Stimulated activated CD4-positive, alpha-beta T cell treated with anti-CD3 and anti-CD28 coated beads, Interleukin-2, amount 100 ng/mL, for 48 hours (primary cell): ENCODE results near the gene CLCN1.
"Not testable (repeated sequence)": the region's sequence is repeated elsewhere in the genome, so short reads cannot be mapped to it uniquely, and the experiment has no call there.

Source experiments
- DNase-seq, 2 donors: peaks; one replicate each; pipeline ENCODE4 v3.0.0-alpha.2; 2020

Gene CLCN1

GRCh38 chr7:143387156-143387975 lies 71.5 kb downstream of the CLCN1 start:
- DNase-seq = no peak

- DNase-seq = no peak
Observed at GRCh38 chr7:143388051-143388450, 72.1 kb downstream of the CLCN1 start.

- no peak for DNase-seq
Observed at GRCh38 chr7:143388491-143389101, 72.7 kb downstream of the CLCN1 start.

GRCh38 chr7:143389316-143390103 lies 73.6 kb downstream of the CLCN1 start:
- no peak for DNase-seq

GRCh38 chr7:143390104-143390772 lies 74.3 kb downstream of the CLCN1 start:
- no peak for DNase-seq

GRCh38 chr7:143390773-143391317 lies 74.9 kb downstream of the CLCN1 start:
- no peak for DNase-seq

- no peak for DNase-seq
Observed at GRCh38 chr7:143391462-143392404, 75.8 kb downstream of the CLCN1 start.

GRCh38 chr7:143392427-143392826 lies 76.5 kb downstream of the CLCN1 start:
- not testable (repeated sequence) for DNase-seq

GRCh38 chr7:143392875-143393266 lies 77.0 kb downstream of the CLCN1 start:
- no peak for DNase-seq

GRCh38 chr7:143393267-143394041 lies 77.5 kb downstream of the CLCN1 start:
- DNase-seq = no peak

- no peak for DNase-seq
Observed at GRCh38 chr7:143394068-143394467, 78.2 kb downstream of the CLCN1 start.

- no peak for DNase-seq
Observed at GRCh38 chr7:143394777-143395176, 78.9 kb downstream of the CLCN1 start.

- no peak for DNase-seq
Observed at GRCh38 chr7:143395187-143396149, 79.6 kb downstream of the CLCN1 start.

GRCh38 chr7:143396182-143396581 lies 80.3 kb downstream of the CLCN1 start:
- DNase-seq = no peak

GRCh38 chr7:143396625-143397556 lies 81.0 kb downstream of the CLCN1 start:
- DNase-seq = no peak

- DNase-seq = no peak
Observed at GRCh38 chr7:143397710-143398530, 82.0 kb downstream of the CLCN1 start.

- DNase-seq = no peak
Observed at GRCh38 chr7:143398616-143399015, 82.7 kb downstream of the CLCN1 start.
